Measurements from ENCODE around the gene VRK3. TPM values are rescaled to one million over a fixed set of nuclear protein-coding genes. Genes with fewer than 3 reads are reported as not detected.
A peak's percentile ranks its signal among the peaks of the same experiment; 100 is the strongest.

VRK3 gene
- total RNA-seq, 4 donors from 2014 or later: 26.3 to 67.7 (median 50.0) TPM

DNA sequence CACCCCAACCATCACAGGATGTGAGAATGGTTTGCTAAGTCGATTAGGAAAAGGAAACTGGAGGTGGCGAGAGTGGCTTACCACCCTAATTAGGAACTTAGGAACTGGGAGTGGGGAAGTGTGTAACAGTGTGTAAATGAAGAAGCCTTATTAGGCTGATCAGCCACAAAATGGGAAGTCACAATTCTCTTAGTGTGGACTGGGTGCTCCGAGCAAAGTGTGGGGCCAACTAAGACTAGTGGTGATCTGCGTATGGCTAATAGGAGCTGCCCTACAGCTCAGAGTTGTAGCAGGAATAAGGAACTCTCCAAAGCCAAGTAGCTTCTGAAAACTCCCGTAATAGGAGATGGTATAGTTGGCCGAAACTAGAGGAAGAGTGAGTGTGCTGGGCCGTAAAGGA is 71.8 kb downstream of the VRK3 start:
- intact Hi-C loops (cut with DNase I; ENCODE audit: low total_unique reads): no loop called here
- in situ Hi-C loops (cut with MboI; ENCODE audit: low pct_ligation_motif_present in 1 of 4, low pct_unique_long_range_greater_than_20kb in 1 of 4, low sequenced_read_pairs in 3 of 4): no loop called here
- Histone ChIP-seq H3K36me3 (no peaks in the 10 kb centered on the region), H3K9me3 (no peaks in the 10 kb centered on the region), H3K4me3 (no peak overlapping the region), H3K27me3 (peaks cover 9% of the 10 kb centered on the region), H3K27ac (peak overlapping the region in 2 of 4 donors; percentile 50 to 70), H3K4me1 (peaks cover 3 to 66% (median 30%) of the 10 kb centered on the region in 4 donors)
- TF ChIP-seq POLR2A (IDR thresholded peaks at IDR 0.05) (no peak), EP300 (IDR thresholded peaks at IDR 0.05; ENCODE audit: low read depth) (no peak)
- no peak for DNase-seq
- WGBS, 2 donors (ENCODE audit: low coverage in 1 of 2): 76 to 79% methylated on average over 7 of the region's 7 CpGs

GRCh38 chr19:49952906-49953305 is 72.3 kb downstream of the VRK3 start:
- Histone ChIP-seq H3K36me3 (no peaks in the 10 kb centered on the region), H3K9me3 (no peaks in the 10 kb centered on the region), H3K27ac (peak overlapping the region in 1 of 4 donors; percentile 50), H3K27me3 (peaks cover 4% of the 10 kb centered on the region), H3K4me3 (no peak overlapping the region), H3K4me1 (peaks cover 3 to 64% (median 30%) of the 10 kb centered on the region in 4 donors)
- in situ Hi-C loops (cut with MboI; ENCODE audit: low pct_ligation_motif_present in 1 of 4, low pct_unique_long_range_greater_than_20kb in 1 of 4, low sequenced_read_pairs in 3 of 4) (no loop called here), intact Hi-C loops (cut with DNase I; ENCODE audit: low total_unique reads) (no loop called here)
- no peak for DNase-seq
- TF ChIP-seq, protein P1, sequence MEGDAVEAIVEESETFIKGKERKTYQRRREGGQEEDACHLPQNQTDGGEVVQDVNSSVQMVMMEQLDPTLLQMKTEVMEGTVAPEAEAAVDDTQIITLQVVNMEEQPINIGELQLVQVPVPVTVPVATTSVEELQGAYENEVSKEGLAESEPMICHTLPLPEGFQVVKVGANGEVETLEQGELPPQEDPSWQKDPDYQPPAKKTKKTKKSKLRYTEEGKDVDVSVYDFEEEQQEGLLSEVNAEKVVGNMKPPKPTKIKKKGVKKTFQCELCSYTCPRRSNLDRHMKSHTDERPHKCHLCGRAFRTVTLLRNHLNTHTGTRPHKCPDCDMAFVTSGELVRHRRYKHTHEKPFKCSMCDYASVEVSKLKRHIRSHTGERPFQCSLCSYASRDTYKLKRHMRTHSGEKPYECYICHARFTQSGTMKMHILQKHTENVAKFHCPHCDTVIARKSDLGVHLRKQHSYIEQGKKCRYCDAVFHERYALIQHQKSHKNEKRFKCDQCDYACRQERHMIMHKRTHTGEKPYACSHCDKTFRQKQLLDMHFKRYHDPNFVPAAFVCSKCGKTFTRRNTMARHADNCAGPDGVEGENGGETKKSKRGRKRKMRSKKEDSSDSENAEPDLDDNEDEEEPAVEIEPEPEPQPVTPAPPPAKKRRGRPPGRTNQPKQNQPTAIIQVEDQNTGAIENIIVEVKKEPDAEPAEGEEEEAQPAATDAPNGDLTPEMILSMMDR (IDR thresholded peaks at IDR 0.05): no peak
- no peak for TF ChIP-seq EP300 (IDR thresholded peaks at IDR 0.05; ENCODE audit: low read depth)
- WGBS, 2 donors (ENCODE audit: low coverage in 1 of 2): 60 to 62% methylated on average over 1 to 13 of the region's 13 CpGs

DNA sequence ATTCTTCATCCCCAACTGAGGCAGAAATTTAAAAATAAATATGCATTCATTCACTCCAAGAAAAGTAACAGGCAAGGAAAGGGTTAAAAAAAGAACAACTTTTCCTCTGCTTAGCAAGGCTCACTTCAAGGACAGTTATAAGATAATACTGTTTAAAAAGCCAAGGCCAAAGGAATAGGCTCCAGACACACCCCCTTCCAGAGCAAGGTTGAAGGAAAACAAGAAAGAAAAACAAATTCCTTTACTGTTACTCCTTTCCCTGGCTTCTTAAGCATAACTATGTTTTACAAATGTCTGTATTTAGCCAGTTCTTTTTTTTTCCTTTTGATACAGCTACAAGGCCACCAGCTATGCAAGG is 72.7 kb downstream of the VRK3 start:
- Histone ChIP-seq H3K9me3 (no peaks in the 10 kb centered on the region), H3K36me3 (no peaks in the 10 kb centered on the region), H3K4me1 (peaks cover 3 to 60% (median 30%) of the 10 kb centered on the region in 4 donors), H3K27me3 (no peaks in the 10 kb centered on the region), H3K4me3 (no peak overlapping the region), H3K27ac (no peak overlapping the region)
- intact Hi-C loops (cut with DNase I; ENCODE audit: low total_unique reads) (no loop called here), in situ Hi-C loops (cut with MboI; ENCODE audit: low pct_ligation_motif_present in 1 of 4, low pct_unique_long_range_greater_than_20kb in 1 of 4, low sequenced_read_pairs in 3 of 4) (no loop called here)
- DNase-seq: no peak
- TF ChIP-seq POLR2AphosphoS5 (IDR thresholded peaks at IDR 0.05) (no peak), POLR2A (IDR thresholded peaks at IDR 0.05) (no peak), EP300 (IDR thresholded peaks at IDR 0.05; ENCODE audit: low read depth) (no peak)
- TF ChIP-seq, protein P1 (IDR thresholded peaks at IDR 0.05): no peak

GRCh38 chr19:49951806-49952478 is 73.2 kb downstream of the VRK3 start:
- no peak for DNase-seq
- Histone ChIP-seq H3K4me3 (no peak overlapping the region), H3K27me3 (no peaks in the 10 kb centered on the region), H3K4me1 (peaks cover 3 to 55% (median 30%) of the 10 kb centered on the region in 4 donors), H3K36me3 (no peaks in the 10 kb centered on the region), H3K27ac (no peak overlapping the region), H3K9me3 (no peaks in the 10 kb centered on the region)
- intact Hi-C loops (cut with DNase I; ENCODE audit: low total_unique reads) (no loop called here), in situ Hi-C loops (cut with MboI; ENCODE audit: low pct_ligation_motif_present in 1 of 4, low pct_unique_long_range_greater_than_20kb in 1 of 4, low sequenced_read_pairs in 3 of 4) (no loop called here)
- TF ChIP-seq POLR2A (IDR thresholded peaks at IDR 0.05): no peak
- no peak for TF ChIP-seq POLR2AphosphoS5 (IDR thresholded peaks at IDR 0.05)
- no peak for TF ChIP-seq EP300 (IDR thresholded peaks at IDR 0.05; ENCODE audit: low read depth)
- TF ChIP-seq, protein P1 (IDR thresholded peaks at IDR 0.05): no peak
- WGBS, 2 donors (ENCODE audit: low coverage in 1 of 2): 95 to 100% methylated on average over 1 to 7 of the region's 9 CpGs

All from transverse colon (tissue), 4 donors.